CD8-positive, alpha-beta memory T cell (primary cell): ENCODE results near the gene RBFOX1. TPM values are rescaled to one million over a fixed set of nuclear protein-coding genes. Genes with fewer than 3 reads are reported as not detected.

ENCODE experiments used
- CTCF ChIA-PET: fragments of 350-600 bp; sonication (Branson Sonifier 250); formaldehyde crosslinking; loops from one replicate; lab custom pipeline; 2021; ENCODE audit warnings: antibody characterized with exemption; lab: Charles Lee
- POLR2A ChIA-PET: fragments of 350-600 bp; sonication (Branson Sonifier 250); formaldehyde crosslinking; loops from one replicate; lab custom pipeline; 2021; ENCODE audit warnings: antibody characterized with exemption; lab: Charles Lee
- DNase-seq, 5 donors: peaks; one replicate each; pipeline versions ENCODE4 v3.0.0 to v3.0.0-alpha.2; 2020 to 2022; ENCODE audit warnings: mixed read lengths in 1 of 5
- H3K27ac ChIP-seq: one replicate; pipeline ENCODE4 v1.7.0; 2013; ENCODE audit warnings: low read depth, mild to moderate bottlenecking, low read length, moderate library complexity
- H3K27me3 ChIP-seq: 2 replicates; pipeline ENCODE4 v1.7.0; 2013; ENCODE audit warnings: low read length, mild to moderate bottlenecking; ENCODE audit not compliant: insufficient read depth, poor library complexity, severe bottlenecking
- H3K36me3 ChIP-seq: 2 replicates; pipeline ENCODE4 v1.7.0; 2013; ENCODE audit warnings: mild to moderate bottlenecking, low read length, moderate library complexity; ENCODE audit not compliant: insufficient read depth
- H3K4me1 ChIP-seq: 2 replicates; pipeline ENCODE4 v1.7.0; 2013; ENCODE audit warnings: mild to moderate bottlenecking, low read length, moderate library complexity; ENCODE audit not compliant: insufficient read depth
- H3K4me3 ChIP-seq: 2 replicates; pipeline ENCODE4 v1.7.0; 2013; ENCODE audit warnings: mild to moderate bottlenecking, low read length
- H3K9me3 ChIP-seq: 2 replicates; pipeline ENCODE4 v1.7.0; 2013; ENCODE audit warnings: mild to moderate bottlenecking, low read length
- H3K27ac Mint-ChIP-seq, 8 donors: one replicate each; pipeline ENCODE4 v1.8.0; 2020 to 2021; ENCODE audit warnings: mixed read lengths in 8 of 8, mild to moderate bottlenecking in 6 of 8, inconsistent platforms in 3 of 8, moderate library complexity in 3 of 8
- H3K27me3 Mint-ChIP-seq, 2 donors: one replicate each; pipeline ENCODE4 v1.8.0; 2020 to 2021; ENCODE audit warnings: mixed read lengths in 2 of 2, mild to moderate bottlenecking in 1 of 2, moderate library complexity in 1 of 2
- H3K36me3 Mint-ChIP-seq, 3 donors: one replicate each; pipeline ENCODE4 v1.8.0; 2020 to 2021; ENCODE audit warnings: mixed read lengths in 3 of 3, inconsistent platforms in 1 of 3, mild to moderate bottlenecking in 1 of 3
- H3K4me1 Mint-ChIP-seq, 3 donors: one replicate each; pipeline ENCODE4 v1.8.0; 2020 to 2021; ENCODE audit warnings: mixed read lengths in 3 of 3, inconsistent platforms in 1 of 3, mild to moderate bottlenecking in 1 of 3
- H3K4me3 Mint-ChIP-seq, 7 donors: one replicate each; pipeline ENCODE4 v1.8.0; 2020 to 2021; ENCODE audit warnings: mixed read lengths in 7 of 7, mild to moderate bottlenecking in 6 of 7, moderate library complexity in 4 of 7, inconsistent platforms in 2 of 7
- H3K9me3 Mint-ChIP-seq, 5 donors: one replicate each; pipeline ENCODE4 v1.8.0; 2020 to 2022; ENCODE audit warnings: mixed read lengths in 5 of 5, mild to moderate bottlenecking in 3 of 5, moderate library complexity in 2 of 5, inconsistent platforms in 1 of 5
- polyA plus RNA-seq: library from polyadenylated mRNA; unstranded; fragments of 300-500 nt; fragmentation: Illumina TruSeq; gene quantifications from one replicate; pipeline ENCODE4 v1.2.3, GENCODE V29; 2021
- total RNA-seq, 2 experiments: library from RNA; stranded (reverse); gene quantifications; one replicate each; pipeline ENCODE4 v1.2.3, GENCODE V29; 2021

RBFOX1 gene
- total and polyA plus RNA-seq, 3 experiments from 2014 or later: not detected

DNA sequence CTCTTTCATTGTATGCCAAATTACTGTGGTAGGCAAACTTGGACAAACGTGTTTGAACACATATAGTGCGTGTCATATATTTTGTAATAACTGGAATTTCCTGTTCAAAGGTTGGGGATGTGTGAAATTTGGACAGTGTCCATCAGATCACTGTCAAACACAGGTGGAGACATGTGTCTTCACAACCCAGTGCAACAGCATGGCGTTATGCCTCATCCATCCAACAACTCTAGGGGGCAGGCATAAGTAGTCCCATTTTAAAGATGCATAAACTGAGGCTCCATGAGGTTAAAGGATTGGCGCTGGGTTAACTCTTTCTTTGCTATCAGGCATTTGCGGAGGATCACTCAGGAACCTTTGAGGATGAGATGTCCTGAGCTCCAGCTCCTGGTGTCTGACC, 103.7 kb downstream of the RBFOX1 start:
- ChIA-PET CTCF (no interaction called here), POLR2A (no interaction called here)
- Histone ChIP-seq H3K27ac (no peak overlapping the region), H3K4me3 (no peak overlapping the region), H3K36me3 (no peaks in the 10 kb centered on the region), H3K27me3 (no peaks in the 10 kb centered on the region), H3K4me1 (no peaks in the 10 kb centered on the region), H3K9me3 (no peaks in the 10 kb centered on the region)
- no peak for DNase-seq
- Mint-ChIP-seq H3K27me3 (peaks cover 0 to 1% of the 10 kb centered on the region in 2 donors), H3K9me3 (peaks cover 2 to 21% (median 11%) of the 10 kb centered on the region in 5 donors), H3K36me3 (no peaks in the 10 kb centered on the region), H3K4me3 (no peak overlapping the region), H3K27ac (no peak overlapping the region), H3K4me1 (no peaks in the 10 kb centered on the region)

DNA sequence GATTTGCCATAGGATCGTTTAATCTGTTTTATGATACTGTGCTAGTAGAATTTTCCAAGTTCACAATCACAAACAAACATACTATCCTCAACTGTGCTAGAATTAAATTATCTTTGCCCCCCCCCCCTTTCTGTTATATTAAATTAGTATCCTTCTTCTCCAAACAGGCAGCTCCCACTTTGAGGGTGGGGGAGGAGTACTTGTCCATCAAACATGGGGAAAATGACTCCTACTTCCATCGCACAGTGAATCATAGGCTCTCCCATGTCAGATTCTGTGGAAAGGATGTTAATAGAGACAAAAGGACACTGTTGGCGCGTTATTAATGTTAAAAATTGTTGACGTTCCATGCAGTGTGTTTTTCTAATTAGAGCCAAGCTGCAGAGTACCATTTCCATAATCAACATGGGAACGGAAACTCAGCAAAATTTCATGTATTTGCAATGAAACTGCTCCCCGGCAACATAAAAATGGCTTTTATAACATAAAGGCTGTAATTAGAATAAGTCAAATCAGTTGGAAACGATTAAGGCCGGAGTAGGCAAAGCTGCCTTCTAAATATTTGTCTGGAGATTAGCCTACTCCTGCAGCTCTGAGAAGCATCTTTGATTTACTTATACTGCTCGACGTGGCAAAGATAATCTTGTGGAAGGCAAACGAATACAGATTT, 104.6 kb downstream of the RBFOX1 start:
- ChIA-PET CTCF (no interaction called here), POLR2A (no interaction called here)
- no peaks in the 10 kb centered on the region for H3K4me1 Mint-ChIP-seq
- no peaks in the 10 kb centered on the region for H3K36me3 ChIP-seq
- no peak overlapping the region for H3K27ac ChIP-seq
- H3K4me3 Mint-ChIP-seq: no peak overlapping the region
- H3K27me3 Mint-ChIP-seq: peaks cover 0 to 1% of the 10 kb centered on the region in 2 donors
- no peaks in the 10 kb centered on the region for H3K9me3 ChIP-seq
- H3K4me3 ChIP-seq: no peak overlapping the region
- no peak overlapping the region for H3K27ac Mint-ChIP-seq
- H3K9me3 Mint-ChIP-seq: peaks cover 5 to 23% (median 13%) of the 10 kb centered on the region in 5 donors
- no peak for DNase-seq
- H3K4me1 ChIP-seq: no peaks in the 10 kb centered on the region
- no peaks in the 10 kb centered on the region for H3K36me3 Mint-ChIP-seq
- H3K27me3 ChIP-seq: no peaks in the 10 kb centered on the region

GRCh38 chr16:7437843-7438242, 105.2 kb downstream of the RBFOX1 start:
- Mint-ChIP-seq H3K4me3 (no peak overlapping the region), H3K27ac (no peak overlapping the region), H3K27me3 (peaks cover 0 to 1% of the 10 kb centered on the region in 2 donors), H3K4me1 (no peaks in the 10 kb centered on the region), H3K9me3 (peaks cover 5 to 20% (median 13%) of the 10 kb centered on the region in 5 donors), H3K36me3 (no peaks in the 10 kb centered on the region)
- POLR2A ChIA-PET: no interaction called here
- Histone ChIP-seq H3K4me1 (no peaks in the 10 kb centered on the region), H3K27me3 (no peaks in the 10 kb centered on the region), H3K4me3 (no peak overlapping the region), H3K9me3 (no peaks in the 10 kb centered on the region), H3K27ac (no peak overlapping the region), H3K36me3 (no peaks in the 10 kb centered on the region)
- CTCF ChIA-PET: no interaction called here
- DNase-seq: no peak

- Mint-ChIP-seq H3K4me1 (no peaks in the 10 kb centered on the region), H3K4me3 (no peak overlapping the region), H3K9me3 (peaks cover 4 to 24% (median 8%) of the 10 kb centered on the region in 5 donors), H3K27me3 (peaks cover 0 to 1% of the 10 kb centered on the region in 2 donors), H3K27ac (no peak overlapping the region), H3K36me3 (no peaks in the 10 kb centered on the region)
- Histone ChIP-seq H3K36me3 (no peaks in the 10 kb centered on the region), H3K27ac (no peak overlapping the region), H3K4me1 (no peaks in the 10 kb centered on the region), H3K9me3 (no peaks in the 10 kb centered on the region), H3K27me3 (no peaks in the 10 kb centered on the region), H3K4me3 (no peak overlapping the region)
- ChIA-PET POLR2A (no interaction called here), CTCF (no interaction called here)
- DNase-seq: no peak
These were observed 106.0 kb downstream of the RBFOX1 start for GRCh38 chr16:7438601-7439000.

- no peaks in the 10 kb centered on the region for H3K36me3 Mint-ChIP-seq
- Histone ChIP-seq H3K4me3 (no peak overlapping the region), H3K36me3 (no peaks in the 10 kb centered on the region), H3K27ac (no peak overlapping the region), H3K9me3 (no peaks in the 10 kb centered on the region), H3K27me3 (no peaks in the 10 kb centered on the region), H3K4me1 (no peaks in the 10 kb centered on the region)
- H3K27me3 Mint-ChIP-seq: peaks cover 0 to 1% of the 10 kb centered on the region in 2 donors
- no peaks in the 10 kb centered on the region for H3K4me1 Mint-ChIP-seq
- CTCF ChIA-PET: no interaction called here
- H3K9me3 Mint-ChIP-seq: peaks cover 5 to 25% (median 6%) of the 10 kb centered on the region in 5 donors
- POLR2A ChIA-PET: no interaction called here
- H3K4me3 Mint-ChIP-seq: no peak overlapping the region
- no peak overlapping the region for H3K27ac Mint-ChIP-seq
- no peak for DNase-seq
These were observed 106.9 kb downstream of the RBFOX1 start for GRCh38 chr16:7439518-7439917.

DNA sequence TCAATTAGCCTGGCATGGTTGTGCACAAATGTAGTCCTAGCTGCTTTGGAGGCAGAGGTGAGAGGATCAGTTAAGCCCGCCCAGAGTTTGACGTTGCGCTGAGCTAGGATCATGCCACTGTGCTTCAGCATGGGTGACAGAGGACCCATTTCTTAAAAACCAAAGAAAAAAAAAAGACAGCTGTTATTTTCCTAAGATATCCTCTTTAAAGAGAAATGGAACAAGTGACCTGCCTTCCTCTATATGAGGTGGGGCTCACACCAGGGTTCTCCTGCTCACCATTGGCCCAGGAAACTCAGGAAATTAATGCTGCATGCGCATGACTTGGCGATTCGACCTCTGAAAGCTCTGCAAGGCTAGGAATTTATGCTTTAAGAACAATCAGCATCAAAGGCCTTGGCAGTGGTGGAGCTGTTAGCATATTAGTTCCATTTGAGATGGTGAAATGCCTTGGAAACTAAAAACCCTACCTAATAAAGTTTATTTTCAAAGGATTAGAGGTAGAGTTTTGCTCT, 108.3 kb downstream of the RBFOX1 start:
- H3K27me3 ChIP-seq: no peaks in the 10 kb centered on the region
- Mint-ChIP-seq H3K4me1 (no peaks in the 10 kb centered on the region), H3K9me3 (peaks cover 3 to 29% (median 6%) of the 10 kb centered on the region in 5 donors), H3K27me3 (peaks cover 0 to 1% of the 10 kb centered on the region in 2 donors), H3K36me3 (no peaks in the 10 kb centered on the region), H3K27ac (no peak overlapping the region), H3K4me3 (no peak overlapping the region)
- H3K4me1 ChIP-seq: no peaks in the 10 kb centered on the region
- CTCF ChIA-PET: no interaction called here
- no peak overlapping the region for H3K27ac ChIP-seq
- H3K4me3 ChIP-seq: no peak overlapping the region
- no peaks in the 10 kb centered on the region for H3K9me3 ChIP-seq
- POLR2A ChIA-PET: no interaction called here
- no peaks in the 10 kb centered on the region for H3K36me3 ChIP-seq
- no peak for DNase-seq

DNA sequence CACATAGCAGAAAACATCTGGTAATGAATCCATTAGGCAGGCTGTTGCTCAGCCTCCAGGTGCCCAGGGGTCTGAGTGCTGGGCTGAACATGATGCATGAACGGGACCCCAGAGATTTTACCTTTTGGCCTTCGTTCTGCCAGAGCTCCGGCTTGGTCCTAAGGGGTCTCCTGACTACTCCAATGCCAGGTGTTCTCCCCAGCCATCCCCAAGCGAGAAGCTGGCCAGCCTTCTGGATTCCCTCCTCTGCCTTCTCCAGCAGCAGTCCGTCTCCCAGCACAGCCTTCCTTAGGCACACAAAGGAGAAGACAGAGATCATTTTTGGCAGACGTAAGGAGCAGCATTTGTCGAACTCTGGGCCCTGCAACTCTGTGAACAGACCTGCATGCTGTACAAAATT, 109.4 kb downstream of the RBFOX1 start:
- Histone ChIP-seq H3K27ac (no peak overlapping the region), H3K36me3 (no peaks in the 10 kb centered on the region), H3K4me3 (no peak overlapping the region), H3K27me3 (no peaks in the 10 kb centered on the region), H3K9me3 (no peaks in the 10 kb centered on the region), H3K4me1 (no peaks in the 10 kb centered on the region)
- ChIA-PET POLR2A (no interaction called here), CTCF (no interaction called here)
- H3K27ac Mint-ChIP-seq: no peak overlapping the region
- peaks cover 5 to 35% (median 12%) of the 10 kb centered on the region in 5 donors for H3K9me3 Mint-ChIP-seq
- no peak for DNase-seq
- no peaks in the 10 kb centered on the region for H3K36me3 Mint-ChIP-seq
- H3K4me1 Mint-ChIP-seq: no peaks in the 10 kb centered on the region
- peaks cover 0 to 1% of the 10 kb centered on the region in 2 donors for H3K27me3 Mint-ChIP-seq
- H3K4me3 Mint-ChIP-seq: no peak overlapping the region

GRCh38 chr16:7443142-7443541, 110.5 kb downstream of the RBFOX1 start:
- Histone ChIP-seq H3K4me1 (no peaks in the 10 kb centered on the region), H3K9me3 (no peaks in the 10 kb centered on the region), H3K27ac (no peak overlapping the region), H3K4me3 (no peak overlapping the region), H3K27me3 (no peaks in the 10 kb centered on the region), H3K36me3 (no peaks in the 10 kb centered on the region)
- ChIA-PET POLR2A (no interaction called here), CTCF (no interaction called here)
- Mint-ChIP-seq H3K4me1 (no peaks in the 10 kb centered on the region), H3K9me3 (peaks cover 11 to 31% (median 16%) of the 10 kb centered on the region in 5 donors), H3K27ac (no peak overlapping the region), H3K36me3 (no peaks in the 10 kb centered on the region), H3K27me3 (no peaks in the 10 kb centered on the region), H3K4me3 (no peak overlapping the region)
- DNase-seq: no peak
